EL (cell line): ENCODE measurements around the gene FAXC.
A peak's percentile ranks its signal among the peaks of the same experiment; 100 is the strongest.

Experiments used
- DNase-seq: peaks from one replicate; pipeline ENCODE4 v3.0.0-alpha.2; 2016

FAXC gene

GRCh38 chr6:99349171-99350141 lies at the start of gene FAXC:
TSS of gene FAXC (minus strand) at chr6:99349674. CDS start at chr6:99349372, 302 bp downstream.
- peak; percentile 52 for DNase-seq

- no peak for DNase-seq
Observed at GRCh38 chr6:99397287-99397686, 47.8 kb upstream of the FAXC start.

GRCh38 chr6:99393698-99394531 lies 44.4 kb upstream of the FAXC start, which contains the start of gene COQ3:
TSS of gene COQ3 (minus strand) at chr6:99394195. CDS start at chr6:99394179, 16 bp downstream.
- DNase-seq, result peak; percentile 81

GRCh38 chr6:99393366-99393697 lies 43.9 kb upstream of the FAXC start:
- DNase-seq, result peak; percentile 8

GRCh38 chr6:99390896-99391295 lies 41.4 kb upstream of the FAXC start:
- DNase-seq, result no peak

- DNase-seq, result no peak
Observed at GRCh38 chr6:99384507-99384906, 35.0 kb upstream of the FAXC start.

- DNase-seq, result no peak
Observed at GRCh38 chr6:99378636-99379035, 29.2 kb upstream of the FAXC start.

- DNase-seq, result no peak
Observed at GRCh38 chr6:99369533-99369932, 20.1 kb upstream of the FAXC start.

GRCh38 chr6:99366852-99367251 lies 17.4 kb upstream of the FAXC start:
- no peak for DNase-seq

- no peak for DNase-seq
Observed at GRCh38 chr6:99364026-99364425, 14.6 kb upstream of the FAXC start.

- DNase-seq, result no peak
Observed at GRCh38 chr6:99362678-99363268, 13.3 kb upstream of the FAXC start.

GRCh38 chr6:99359800-99360199 lies 10.3 kb upstream of the FAXC start:
- DNase-seq, result no peak

GRCh38 chr6:99356641-99357040 lies 7.2 kb upstream of the FAXC start:
- no peak for DNase-seq

GRCh38 chr6:99354983-99355382 lies 5.5 kb upstream of the FAXC start:
- no peak for DNase-seq

- no peak for DNase-seq
Observed at GRCh38 chr6:99353126-99353525, 3.7 kb upstream of the FAXC start.

- no peak for DNase-seq
Observed at GRCh38 chr6:99350573-99350972, 1.1 kb upstream of the FAXC start.

- DNase-seq, result no peak
Observed at GRCh38 chr6:99348288-99349170, 945 bp downstream of the FAXC start.

GRCh38 chr6:99347804-99348203 lies 1.7 kb downstream of the FAXC start:
- no peak for DNase-seq

- no peak for DNase-seq
Observed at GRCh38 chr6:99346595-99346994, 2.9 kb downstream of the FAXC start.

- DNase-seq, result no peak
Observed at GRCh38 chr6:99345164-99345563, 4.3 kb downstream of the FAXC start.

- DNase-seq, result peak; percentile 81
Observed at GRCh38 chr6:99344289-99344688, 5.2 kb downstream of the FAXC start.

- no peak for DNase-seq
Observed at GRCh38 chr6:99341862-99342455, 7.5 kb downstream of the FAXC start.
